Lower leg skin (tissue), 4 donors: ENCODE results near the gene FBRSL1. TPM values are rescaled to one million over a fixed set of nuclear protein-coding genes. Genes with fewer than 3 reads are reported as not detected.
"Not testable (repeated sequence)": the region's sequence is repeated elsewhere in the genome, so short reads cannot be mapped to it uniquely, and the experiment has no call there.

Experiments used
- DNase-seq, 2 donors: peaks; one replicate each; pipeline ENCODE4 v3.0.0-alpha.2; 2019; ENCODE audit warnings: low spot score in 2 of 2
- H3K4me3 ChIP-seq: fragments of 200-600 bp; sonication (generic); 2 replicates; pipeline ENCODE4 v1.5.1; 2017; ENCODE audit warnings: mild to moderate bottlenecking, low read depth; ENCODE audit not compliant: poor library complexity, severe bottlenecking
- POLR2A ChIP-seq, 2 donors: fragments of 450-650 bp; IDR thresholded peaks; one replicate each; pipeline ENCODE4 v1.6.1; 2016 to 2017; ENCODE audit warnings: antibody characterized with exemption in 2 of 2, mild to moderate bottlenecking in 1 of 2, moderate library complexity in 1 of 2
- WGBS, 2 donors: methylation state at CpG; one replicate each; pipeline ENCODE4 v1.1.5; 2018; 5-methylcytosine and 5-hydroxymethylcytosine counted together
- intact Hi-C: fragments of 100-400 bp; cut with DNase I; formaldehyde crosslinking; loops from one replicate; pipeline ENCODE4 v1.15.0; 2023; ENCODE audit warnings: low total_unique reads
- total RNA-seq, 4 donors: library from RNA; depleted of rRNA; stranded (reverse); fragments of >200 nt; gene quantifications; one replicate each; pipeline ENCODE4 v1.1.0, GENCODE V29; 2016
- TF ChIP-seq, protein P1 (sequence below), 3 donors: fragments of 450-650 bp; IDR thresholded peaks; one replicate each; pipeline ENCODE4 v1.5.1; 2016; ENCODE audit warnings: antibody characterized with exemption in 3 of 3, mild to moderate bottlenecking in 3 of 3, moderate library complexity in 2 of 3

FBRSL1 gene
- total RNA-seq, 4 donors from 2014 or later, result 15.5 to 250 (median 19.6) TPM

DNA sequence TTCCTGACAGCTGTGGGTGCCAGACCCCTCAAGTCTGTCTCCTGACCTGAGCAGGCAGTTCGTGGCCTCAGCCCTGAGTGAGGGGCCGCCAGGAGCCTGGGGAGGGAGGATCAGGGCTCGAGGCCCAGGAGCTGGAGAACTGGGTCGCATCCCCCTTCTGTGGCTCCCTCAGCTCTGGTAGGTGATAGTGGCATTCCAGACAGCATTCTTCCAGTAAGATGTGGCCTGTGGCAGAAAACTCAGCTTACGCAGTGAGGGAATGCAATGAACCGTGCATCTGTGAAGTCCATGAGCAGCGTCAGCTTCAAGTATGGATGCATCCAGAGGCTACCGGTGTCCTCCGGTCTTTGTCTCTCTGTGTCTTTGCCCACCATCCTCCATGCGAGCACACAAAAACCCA is 28.4 kb upstream of the FBRSL1 start:
- no peak for DNase-seq
- intact Hi-C loops, result no loop called here
- no peak for TF ChIP-seq POLR2A (IDR thresholded peaks at IDR 0.05)
- TF ChIP-seq, protein P1, sequence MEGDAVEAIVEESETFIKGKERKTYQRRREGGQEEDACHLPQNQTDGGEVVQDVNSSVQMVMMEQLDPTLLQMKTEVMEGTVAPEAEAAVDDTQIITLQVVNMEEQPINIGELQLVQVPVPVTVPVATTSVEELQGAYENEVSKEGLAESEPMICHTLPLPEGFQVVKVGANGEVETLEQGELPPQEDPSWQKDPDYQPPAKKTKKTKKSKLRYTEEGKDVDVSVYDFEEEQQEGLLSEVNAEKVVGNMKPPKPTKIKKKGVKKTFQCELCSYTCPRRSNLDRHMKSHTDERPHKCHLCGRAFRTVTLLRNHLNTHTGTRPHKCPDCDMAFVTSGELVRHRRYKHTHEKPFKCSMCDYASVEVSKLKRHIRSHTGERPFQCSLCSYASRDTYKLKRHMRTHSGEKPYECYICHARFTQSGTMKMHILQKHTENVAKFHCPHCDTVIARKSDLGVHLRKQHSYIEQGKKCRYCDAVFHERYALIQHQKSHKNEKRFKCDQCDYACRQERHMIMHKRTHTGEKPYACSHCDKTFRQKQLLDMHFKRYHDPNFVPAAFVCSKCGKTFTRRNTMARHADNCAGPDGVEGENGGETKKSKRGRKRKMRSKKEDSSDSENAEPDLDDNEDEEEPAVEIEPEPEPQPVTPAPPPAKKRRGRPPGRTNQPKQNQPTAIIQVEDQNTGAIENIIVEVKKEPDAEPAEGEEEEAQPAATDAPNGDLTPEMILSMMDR (IDR thresholded peaks at IDR 0.05), result no peak

DNA sequence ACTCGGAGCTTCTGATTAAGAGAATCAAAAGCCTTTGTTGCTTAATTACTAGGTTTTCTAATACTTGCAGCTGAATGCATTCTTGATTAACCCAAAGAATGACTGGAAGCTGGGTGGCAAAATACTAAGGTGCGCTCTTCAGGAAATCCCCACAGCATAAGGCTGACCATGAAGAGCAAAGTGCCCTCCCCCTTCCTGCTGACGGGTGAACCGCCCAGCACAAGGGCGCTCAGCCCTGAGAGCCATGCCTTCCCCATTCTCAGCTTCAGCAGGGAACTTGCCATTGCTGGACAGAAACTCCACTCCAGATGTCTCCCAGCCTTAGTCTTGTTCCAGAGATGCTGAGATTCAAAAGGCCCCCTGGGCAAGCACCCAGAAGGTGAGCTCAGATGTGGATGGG is 27.2 kb upstream of the FBRSL1 start:
- H3K4me3 ChIP-seq, result no peak overlapping the region
- 74 to 75% methylated on average over 5 of the region's 5 CpGs for WGBS, 2 donors
- no peak for TF ChIP-seq POLR2A (IDR thresholded peaks at IDR 0.05)
- TF ChIP-seq, protein P1 (IDR thresholded peaks at IDR 0.05), result no peak
- intact Hi-C loops, result no loop called here
- DNase-seq, result no peak

More for the DNA sequence above, 28.4 kb upstream of the FBRSL1 start:
- WGBS, 2 donors, result 90 to 91% methylated on average over 10 of the region's 10 CpGs
- H3K4me3 ChIP-seq, result no peak overlapping the region

DNA sequence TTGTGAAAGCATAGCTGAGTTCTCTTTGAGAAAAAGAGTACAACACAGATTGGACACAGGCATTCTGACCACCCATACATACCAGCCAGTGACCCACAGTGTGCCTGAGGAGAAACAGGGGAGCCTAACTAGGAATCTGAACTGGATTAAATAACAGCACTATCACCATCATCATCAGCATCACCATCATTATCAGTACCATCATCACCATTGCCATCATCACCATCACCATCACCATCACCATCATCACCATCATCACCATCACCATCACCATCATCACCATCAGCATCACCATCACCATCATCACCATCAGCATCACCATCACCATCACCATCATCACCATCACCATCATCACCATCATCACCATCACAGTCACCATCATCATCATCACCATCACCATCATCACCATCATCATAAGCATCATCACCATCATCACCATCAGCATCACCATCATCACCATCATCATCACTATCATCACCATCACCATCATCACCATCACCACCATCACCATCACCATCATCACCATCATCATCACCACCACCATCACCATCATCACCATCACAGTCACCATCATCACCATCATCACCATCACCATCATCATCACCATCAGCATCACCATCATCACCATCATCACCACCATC is 26.5 kb upstream of the FBRSL1 start:
- H3K4me3 ChIP-seq, DNase-seq, intact Hi-C loops: not testable (repeated sequence)

DNA sequence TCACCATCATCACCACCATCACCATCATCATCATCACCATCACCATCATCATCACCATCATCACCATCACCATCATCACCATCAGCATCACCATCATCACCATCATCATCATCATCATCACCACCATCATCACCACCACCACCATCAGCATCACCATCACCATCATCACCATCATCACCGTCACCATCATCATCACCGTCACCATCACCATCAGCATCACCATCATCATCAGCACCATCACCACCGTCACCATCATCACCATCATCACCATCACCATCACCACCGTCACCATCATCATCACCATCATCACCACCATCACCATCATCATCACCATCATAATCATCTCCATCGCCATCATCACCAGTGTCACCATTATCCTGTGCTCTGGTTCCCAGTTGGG is 25.6 kb upstream of the FBRSL1 start:
- WGBS, 2 donors, result 64 to 83% methylated on average over 5 of the region's 5 CpGs
- DNase-seq, intact Hi-C loops: not testable (repeated sequence)

DNA sequence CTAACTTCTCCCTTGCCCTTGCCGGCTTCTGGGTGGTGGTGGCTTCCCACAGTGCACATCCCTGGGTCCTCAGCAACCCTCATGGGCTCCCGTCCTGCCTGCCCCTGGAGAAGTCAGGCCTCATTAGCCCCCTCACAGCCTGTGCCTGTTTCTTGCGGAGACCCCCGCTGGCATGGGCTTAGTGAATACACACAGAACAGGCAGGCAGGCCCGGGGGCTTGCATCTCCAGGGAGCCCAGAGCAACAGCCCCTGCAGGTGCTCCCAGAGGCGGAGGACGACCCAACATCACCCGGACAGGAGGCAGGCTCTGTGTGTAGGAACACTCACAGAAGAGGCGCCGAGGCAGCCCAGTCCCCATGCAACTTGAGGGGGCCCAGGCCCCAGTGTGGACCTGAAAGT is 25.1 kb upstream of the FBRSL1 start:
- 83 to 94% methylated on average over 10 of the region's 10 CpGs for WGBS, 2 donors
- intact Hi-C loops, result no loop called here
- no peak for TF ChIP-seq POLR2A (IDR thresholded peaks at IDR 0.05)
- TF ChIP-seq, protein P1 (IDR thresholded peaks at IDR 0.05), result no peak
- no peak overlapping the region for H3K4me3 ChIP-seq
- no peak for DNase-seq

More for the DNA sequence above, 25.6 kb upstream of the FBRSL1 start:
- not testable (repeated sequence) for H3K4me3 ChIP-seq

DNA sequence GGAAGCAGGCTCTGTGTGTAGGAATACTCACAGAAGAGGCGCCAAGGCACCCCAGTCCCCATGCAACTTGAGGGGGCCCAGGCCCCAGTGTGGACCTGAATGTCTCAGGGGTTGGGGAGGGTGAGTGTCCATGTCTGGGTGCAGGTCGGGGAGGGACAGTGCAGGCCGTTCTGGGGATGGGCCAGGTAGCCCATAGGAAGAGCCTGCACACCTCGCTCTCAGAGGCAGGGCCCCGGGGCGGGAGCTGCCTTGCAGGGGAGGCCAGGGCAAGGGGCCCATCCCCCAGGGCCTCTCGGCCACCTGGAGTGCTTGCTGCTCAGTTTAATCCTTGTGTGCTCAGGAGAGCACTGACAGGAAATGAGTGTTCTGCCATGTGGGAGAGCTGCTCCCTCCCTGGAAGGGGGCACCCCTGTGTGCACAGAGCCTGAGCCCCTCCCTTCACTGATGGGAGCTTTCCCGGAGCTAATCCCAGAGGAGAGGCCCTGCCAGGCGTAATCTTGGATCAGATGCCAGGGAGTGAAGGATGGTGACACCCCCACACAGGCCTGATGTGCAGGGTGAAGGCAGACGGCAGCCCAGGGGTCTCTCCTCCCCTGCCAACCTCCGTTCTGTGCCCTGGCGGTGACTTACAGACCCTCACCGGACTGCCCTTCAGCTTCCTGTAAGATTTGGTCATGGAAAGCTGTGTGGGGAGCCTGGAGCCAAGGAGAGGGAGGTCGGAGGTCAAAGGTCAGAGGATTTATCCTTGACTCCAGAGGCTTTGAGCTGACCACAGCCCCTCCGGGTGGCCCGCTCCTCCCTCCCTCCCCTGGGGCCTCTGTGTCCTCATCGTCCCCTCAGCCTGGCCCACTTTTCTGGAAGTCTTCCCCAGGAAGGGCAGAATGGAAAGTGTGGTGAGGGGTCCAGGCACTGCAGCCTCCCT is 24.4 kb upstream of the FBRSL1 start:
- intact Hi-C loops, result no loop called here
- no peak for DNase-seq
- 65 to 76% methylated on average over 16 to 17 of the region's 17 CpGs for WGBS, 2 donors

More for the DNA sequence above, 24.4 kb upstream of the FBRSL1 start:
- H3K4me3 ChIP-seq, result no peak overlapping the region
- TF ChIP-seq, protein P1 (IDR thresholded peaks at IDR 0.05), result no peak
- no peak for TF ChIP-seq POLR2A (IDR thresholded peaks at IDR 0.05)
